Subcutaneous abdominal adipose tissue (tissue), 5 donors: ENCODE measurements around the gene KRT86.
"Not testable (repeated sequence)": the region's sequence is repeated elsewhere in the genome, so short reads cannot be mapped to it uniquely, and the experiment has no call there.

Experiments used
- H3K27ac ChIP-seq: one replicate; pipeline ENCODE4 v1.7.0; 2013; ENCODE audit warnings: low read depth, mild to moderate bottlenecking, inconsistent platforms, low read length, moderate library complexity
- H3K27me3 ChIP-seq, 5 donors: one replicate each; pipeline ENCODE4 v1.7.0; 2013; ENCODE audit warnings: low read length in 5 of 5, inconsistent platforms in 1 of 5; ENCODE audit not compliant: control insufficient read depth in 5 of 5, insufficient read depth in 4 of 5
- H3K36me3 ChIP-seq, 5 donors: one replicate each; pipeline ENCODE4 v1.7.0; 2013; ENCODE audit warnings: low read length in 5 of 5; ENCODE audit not compliant: control insufficient read depth in 5 of 5, insufficient read depth in 5 of 5
- H3K4me1 ChIP-seq, 5 donors: one replicate each; pipeline ENCODE4 v1.7.0; 2013; ENCODE audit warnings: low read length in 5 of 5, mild to moderate bottlenecking in 3 of 5, moderate library complexity in 1 of 5; ENCODE audit not compliant: control insufficient read depth in 5 of 5, insufficient read depth in 5 of 5
- H3K4me3 ChIP-seq, 5 donors: one replicate each; pipeline ENCODE4 v1.7.0; 2013; ENCODE audit warnings: low read length in 5 of 5, low read depth in 1 of 5
- H3K9ac ChIP-seq, 5 donors: one replicate each; pipeline ENCODE4 v1.7.0; 2013; ENCODE audit warnings: low read length in 5 of 5, mild to moderate bottlenecking in 4 of 5, moderate library complexity in 3 of 5
- H3K9me3 ChIP-seq, 5 donors: one replicate each; pipeline ENCODE4 v1.7.0; 2013; ENCODE audit warnings: low read length in 5 of 5; ENCODE audit not compliant: control insufficient read depth in 5 of 5
- donor health status: healthy.
- donor health status: healthy.
- donor health status: healthy.
- donor health status: healthy.
- donor health status: healthy.

The KRT86 gene

GRCh38 chr12:52294803-52295202 is 20.4 kb downstream of the KRT86 start:
- H3K4me1 ChIP-seq, result no peaks in the 10 kb centered on the region
- no peak overlapping the region for H3K4me3 ChIP-seq
- H3K27me3 ChIP-seq, result peaks cover 5 to 21% (median 13%) of the 10 kb centered on the region in 5 donors
- no peaks in the 10 kb centered on the region for H3K9me3 ChIP-seq
- no peak overlapping the region for H3K9ac ChIP-seq
- H3K36me3 ChIP-seq, result no peaks in the 10 kb centered on the region
- H3K27ac ChIP-seq, result no peak overlapping the region

DNA sequence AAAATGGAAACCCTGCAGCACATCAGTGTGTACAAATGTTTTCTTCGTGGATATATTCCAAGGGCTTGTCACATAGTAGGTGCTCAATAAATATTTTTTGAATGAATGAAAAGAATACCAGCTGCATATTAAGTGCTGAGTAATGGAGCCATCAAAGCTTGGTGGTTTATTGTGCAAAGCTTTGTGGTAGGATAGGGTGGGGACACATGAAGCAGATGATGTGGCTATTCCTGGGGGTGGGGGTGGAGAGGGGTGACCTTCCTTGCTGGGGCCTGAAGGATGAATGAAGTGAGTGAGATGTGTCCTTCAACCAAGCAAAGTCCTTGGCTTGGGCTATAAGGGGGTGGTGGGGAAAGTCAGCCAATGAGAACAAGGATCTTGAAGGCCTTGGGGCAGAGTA is 21.2 kb downstream of the KRT86 start:
- Histone ChIP-seq H3K27me3 (peaks cover 6 to 22% (median 13%) of the 10 kb centered on the region in 5 donors), H3K9ac (no peak overlapping the region), H3K9me3 (no peaks in the 10 kb centered on the region)

DNA sequence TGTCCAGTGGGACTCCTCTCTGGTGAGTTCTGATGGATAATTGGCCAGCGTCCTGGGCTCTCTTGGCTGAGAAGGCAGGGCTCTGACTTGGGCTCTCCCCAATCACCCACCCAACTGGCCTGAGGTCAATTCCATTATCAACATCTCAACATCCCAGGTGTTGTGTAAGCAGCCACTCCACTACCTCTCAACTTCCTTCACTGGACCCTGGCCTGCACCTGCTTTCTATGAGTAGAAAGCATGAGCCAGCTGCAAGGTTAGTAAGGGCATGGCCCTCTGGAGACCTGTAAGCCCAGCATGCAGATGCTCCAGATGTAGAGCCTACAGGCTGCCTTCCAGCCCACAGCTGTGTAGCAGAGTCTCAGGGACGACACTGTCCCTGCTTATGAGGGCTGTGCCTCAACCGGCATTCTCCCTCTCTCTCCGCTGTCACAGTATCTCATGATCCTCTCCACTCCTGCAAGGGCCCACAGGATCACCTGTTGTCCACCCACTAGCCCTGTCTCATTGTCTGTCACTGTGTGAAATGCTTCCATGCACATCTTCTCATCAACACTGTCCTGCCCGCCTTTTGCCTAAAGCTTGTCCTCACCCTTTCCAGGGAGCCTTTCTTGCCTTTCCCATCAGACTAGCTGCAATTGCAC is 22.2 kb downstream of the KRT86 start:
- Histone ChIP-seq H3K4me1 (no peaks in the 10 kb centered on the region), H3K27ac (no peak overlapping the region), H3K4me3 (no peak overlapping the region), H3K9ac (no peak overlapping the region), H3K36me3 (no peaks in the 10 kb centered on the region), H3K27me3 (peaks cover 9 to 21% (median 12%) of the 10 kb centered on the region in 5 donors), H3K9me3 (no peaks in the 10 kb centered on the region)

More for the DNA sequence above, 21.2 kb downstream of the KRT86 start:
- no peak overlapping the region for H3K4me3 ChIP-seq
- no peak overlapping the region for H3K27ac ChIP-seq
- no peaks in the 10 kb centered on the region for H3K36me3 ChIP-seq
- H3K4me1 ChIP-seq, result no peaks in the 10 kb centered on the region

DNA sequence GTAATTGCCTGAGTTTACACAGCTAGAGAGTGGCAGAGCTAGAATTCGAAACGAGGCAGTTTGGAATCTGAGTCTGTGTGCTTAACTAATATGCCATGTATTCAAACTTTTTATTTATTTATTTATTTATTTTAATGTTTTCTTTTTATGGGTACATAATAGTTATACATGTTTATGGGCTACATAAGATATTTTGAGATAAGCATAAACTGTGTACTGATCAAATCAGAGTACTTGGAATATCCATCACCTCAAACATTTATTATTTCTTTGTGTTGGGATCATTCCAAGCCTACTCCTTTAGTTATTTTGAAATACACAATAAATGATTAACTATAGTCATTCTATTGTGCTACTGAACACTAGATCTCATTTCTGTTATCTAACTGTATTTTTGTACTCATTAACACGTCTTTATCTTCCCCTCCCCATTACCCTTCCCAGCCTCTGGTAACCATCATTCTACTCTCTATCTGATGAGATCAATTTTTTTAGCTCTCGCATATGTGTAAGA is 24.3 kb downstream of the KRT86 start:
- H3K4me3 ChIP-seq, result no peak overlapping the region
- no peaks in the 10 kb centered on the region for H3K4me1 ChIP-seq
- no peak overlapping the region for H3K27ac ChIP-seq
- H3K9me3 ChIP-seq, result no peaks in the 10 kb centered on the region
- H3K36me3 ChIP-seq, result no peaks in the 10 kb centered on the region
- H3K9ac ChIP-seq, result no peak overlapping the region
- peaks cover 4 to 15% (median 9%) of the 10 kb centered on the region in 5 donors for H3K27me3 ChIP-seq

- Histone ChIP-seq H3K27ac (no peak overlapping the region), H3K27me3 (peaks cover 4 to 21% (median 8%) of the 10 kb centered on the region in 5 donors), H3K4me1 (no peaks in the 10 kb centered on the region), H3K9me3 (no peaks in the 10 kb centered on the region), H3K36me3 (no peaks in the 10 kb centered on the region), H3K4me3 (no peak overlapping the region), H3K9ac (no peak overlapping the region)
Observed at GRCh38 chr12:52300796-52301691, 26.6 kb downstream of the KRT86 start.

- not testable (repeated sequence) for H3K9me3 ChIP-seq, H3K36me3 ChIP-seq, H3K27ac ChIP-seq, H3K4me3 ChIP-seq, H3K9ac ChIP-seq, H3K4me1 ChIP-seq
- peaks cover 5 to 24% (median 10%) of the 10 kb centered on the region in 5 donors for H3K27me3 ChIP-seq
Observed at GRCh38 chr12:52301721-52302120, 27.3 kb downstream of the KRT86 start.

GRCh38 chr12:52302242-52302914 is 27.9 kb downstream of the KRT86 start:
- not testable (repeated sequence) for H3K9ac ChIP-seq, H3K4me1 ChIP-seq, H3K4me3 ChIP-seq, H3K36me3 ChIP-seq, H3K9me3 ChIP-seq, H3K27ac ChIP-seq
- H3K27me3 ChIP-seq, result peaks cover 6 to 26% (median 13%) of the 10 kb centered on the region in 5 donors

DNA sequence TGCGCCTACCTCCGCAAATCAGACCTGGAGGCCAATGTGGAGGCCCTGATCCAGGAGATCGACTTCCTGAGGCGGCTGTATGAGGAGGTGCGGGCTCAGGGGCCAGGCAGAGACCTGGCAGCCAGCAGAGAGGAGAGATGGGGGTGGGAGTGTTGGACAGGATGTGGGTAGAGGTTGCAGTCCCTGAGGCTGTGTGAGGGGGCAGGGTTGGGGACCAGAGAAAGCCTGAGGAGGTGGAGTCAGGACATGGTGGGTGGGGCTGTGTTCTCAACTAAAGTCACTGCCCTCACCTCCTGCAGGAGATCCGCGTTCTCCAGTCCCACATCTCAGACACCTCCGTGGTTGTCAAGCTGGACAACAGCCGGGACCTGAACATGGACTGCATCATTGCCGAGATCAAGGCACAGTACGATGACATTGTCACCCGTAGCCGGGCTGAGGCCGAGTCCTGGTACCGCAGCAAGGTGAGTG is 30.5 kb downstream of the KRT86 start:
- not testable (repeated sequence) for H3K9me3 ChIP-seq, H3K27ac ChIP-seq, H3K9ac ChIP-seq, H3K36me3 ChIP-seq, H3K4me3 ChIP-seq
- peaks cover 21 to 47% (median 33%) of the 10 kb centered on the region in 5 donors for H3K27me3 ChIP-seq
- H3K4me1 ChIP-seq, result peaks cover 0 to 12% (median 11%) of the 10 kb centered on the region in 5 donors

- no peaks in the 10 kb centered on the region for H3K9me3 ChIP-seq
- no peaks in the 10 kb centered on the region for H3K36me3 ChIP-seq
- no peak overlapping the region for H3K4me3 ChIP-seq
- peaks cover 20 to 58% (median 35%) of the 10 kb centered on the region in 5 donors for H3K27me3 ChIP-seq
- H3K27ac ChIP-seq, result no peak overlapping the region
- H3K9ac ChIP-seq, result no peak overlapping the region
- H3K4me1 ChIP-seq, result peaks cover 0 to 12% (median 11%) of the 10 kb centered on the region in 5 donors
Observed at GRCh38 chr12:52305921-52306705, 31.7 kb downstream of the KRT86 start.
